IPS-11a (cell line): ENCODE data around the gene COL27A1.

Source experiments
- H3K4me3 ChIP-seq: one replicate; pipeline ENCODE4 v1.5.1; 2013; ENCODE audit warnings: low read depth, low read length, control low read depth

Gene COL27A1

DNA sequence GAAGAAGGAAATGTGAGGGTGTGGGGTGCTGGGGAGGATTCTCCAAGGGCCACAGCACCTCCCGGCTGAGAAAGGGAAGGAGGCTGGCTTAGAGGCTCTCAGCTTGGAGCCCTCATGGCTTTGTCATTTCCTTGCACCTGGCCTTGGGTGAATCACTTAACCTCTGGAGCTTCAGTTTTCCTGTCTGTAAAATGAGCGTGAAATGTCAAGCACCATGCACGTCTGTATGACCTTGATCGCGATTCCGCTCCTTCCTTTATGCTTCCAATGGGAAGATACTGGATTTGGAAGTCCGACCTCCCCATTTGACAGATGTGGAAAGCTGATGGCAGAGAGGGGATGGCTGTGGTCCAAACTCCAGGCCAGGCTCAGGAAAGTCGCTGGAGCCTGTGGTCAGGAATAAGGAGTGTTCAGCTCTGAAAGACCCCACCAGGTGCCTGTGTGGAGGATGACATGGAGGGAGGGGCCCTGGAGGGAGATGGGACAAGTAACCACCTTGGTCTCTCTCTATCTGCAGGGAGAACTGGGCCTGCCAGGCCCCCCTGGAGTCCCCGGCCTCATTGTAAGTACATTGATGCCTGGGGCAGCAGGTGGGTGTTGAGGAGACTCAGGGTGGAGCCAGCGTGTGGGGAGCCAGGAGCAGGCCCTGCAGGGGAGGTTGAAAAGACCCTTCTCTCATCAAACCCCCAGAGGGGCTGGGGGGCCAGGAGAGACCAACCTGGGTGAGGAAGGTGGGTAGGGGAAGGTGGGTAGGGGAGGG, 66.5 kb downstream of the COL27A1 start:
- H3K4me3 ChIP-seq, result no peak overlapping the region

DNA sequence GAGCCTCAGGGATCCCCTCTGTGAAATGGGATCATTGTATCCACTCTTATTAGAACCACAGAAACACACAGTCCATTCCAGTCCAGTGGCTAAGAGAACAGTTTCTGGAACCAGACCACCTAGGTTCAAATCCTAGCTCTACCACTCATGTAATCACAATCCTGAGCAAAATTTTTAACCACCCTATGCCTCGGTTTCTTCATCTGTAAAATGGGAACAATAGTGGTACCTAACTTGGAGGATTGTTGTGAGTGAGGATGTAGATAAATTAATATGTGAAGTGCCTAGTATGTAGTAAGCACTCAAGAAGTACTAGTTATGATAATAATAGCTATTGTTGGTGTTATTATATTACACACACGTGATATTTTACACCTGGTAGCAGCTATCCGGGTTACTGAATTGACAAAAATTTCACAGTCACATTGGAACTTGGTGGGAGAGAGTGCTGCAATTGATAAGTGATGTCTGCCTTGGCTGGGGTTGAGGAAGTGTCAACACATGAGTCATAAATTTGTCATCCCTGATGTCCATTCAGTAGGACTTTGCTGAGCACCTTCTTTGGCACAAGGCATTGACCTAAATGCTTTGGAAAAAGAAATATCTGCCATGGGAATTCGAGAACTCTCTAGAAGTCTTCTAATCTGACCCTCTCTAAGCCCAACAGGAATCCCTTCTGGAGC, 68.4 kb downstream of the COL27A1 start:
- no peak overlapping the region for H3K4me3 ChIP-seq

DNA sequence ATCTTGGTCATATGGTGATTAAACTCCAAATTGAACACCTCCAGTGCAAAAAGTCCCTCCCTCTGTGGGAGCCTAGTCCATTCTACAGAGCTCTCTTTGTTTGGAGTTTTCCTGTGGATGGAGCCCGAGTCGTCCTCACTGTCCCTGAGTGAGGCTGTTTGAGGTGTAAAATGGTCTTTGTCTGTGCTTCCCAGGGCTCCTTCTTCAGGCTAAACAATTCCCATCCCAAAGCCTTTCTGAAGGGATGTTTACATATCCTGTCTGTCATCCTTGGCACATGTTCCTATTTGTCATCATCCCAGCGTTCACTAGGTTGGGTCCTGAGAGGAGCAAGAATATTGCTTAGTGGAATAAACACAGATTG, 68.9 kb downstream of the COL27A1 start:
- H3K4me3 ChIP-seq, result no peak overlapping the region

DNA sequence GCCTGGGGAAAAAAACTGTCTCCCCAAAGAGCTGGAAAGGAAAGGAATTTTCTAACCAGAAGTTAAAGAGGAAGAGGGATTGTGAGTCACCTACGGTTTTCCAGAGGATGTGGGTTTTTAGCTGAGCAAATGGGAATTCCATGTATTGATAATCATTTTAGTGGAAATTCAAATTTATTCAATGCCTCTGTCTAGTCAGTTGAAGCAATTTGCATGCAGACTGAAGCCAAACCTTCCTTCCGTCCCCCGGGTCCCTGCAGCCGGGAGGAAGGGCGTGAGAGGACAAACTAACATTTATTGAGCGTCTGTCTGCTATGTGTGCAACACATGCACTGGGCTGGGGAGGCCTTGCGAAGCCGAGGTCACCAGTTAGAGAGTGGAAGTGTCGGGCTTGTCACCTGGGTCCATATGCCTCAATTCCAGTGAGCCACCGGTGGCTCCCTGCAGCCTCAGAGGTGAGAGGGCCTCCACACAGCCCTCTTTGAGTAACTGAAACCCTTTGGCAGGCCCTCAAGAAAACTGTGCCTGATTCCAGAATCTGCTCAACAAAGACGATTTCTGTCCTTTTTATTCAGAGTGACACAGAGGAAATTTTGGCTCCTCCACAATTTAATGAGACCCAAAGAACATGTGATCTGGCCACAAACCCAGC, 70.3 kb downstream of the COL27A1 start:
- H3K4me3 ChIP-seq, result no peak overlapping the region

DNA sequence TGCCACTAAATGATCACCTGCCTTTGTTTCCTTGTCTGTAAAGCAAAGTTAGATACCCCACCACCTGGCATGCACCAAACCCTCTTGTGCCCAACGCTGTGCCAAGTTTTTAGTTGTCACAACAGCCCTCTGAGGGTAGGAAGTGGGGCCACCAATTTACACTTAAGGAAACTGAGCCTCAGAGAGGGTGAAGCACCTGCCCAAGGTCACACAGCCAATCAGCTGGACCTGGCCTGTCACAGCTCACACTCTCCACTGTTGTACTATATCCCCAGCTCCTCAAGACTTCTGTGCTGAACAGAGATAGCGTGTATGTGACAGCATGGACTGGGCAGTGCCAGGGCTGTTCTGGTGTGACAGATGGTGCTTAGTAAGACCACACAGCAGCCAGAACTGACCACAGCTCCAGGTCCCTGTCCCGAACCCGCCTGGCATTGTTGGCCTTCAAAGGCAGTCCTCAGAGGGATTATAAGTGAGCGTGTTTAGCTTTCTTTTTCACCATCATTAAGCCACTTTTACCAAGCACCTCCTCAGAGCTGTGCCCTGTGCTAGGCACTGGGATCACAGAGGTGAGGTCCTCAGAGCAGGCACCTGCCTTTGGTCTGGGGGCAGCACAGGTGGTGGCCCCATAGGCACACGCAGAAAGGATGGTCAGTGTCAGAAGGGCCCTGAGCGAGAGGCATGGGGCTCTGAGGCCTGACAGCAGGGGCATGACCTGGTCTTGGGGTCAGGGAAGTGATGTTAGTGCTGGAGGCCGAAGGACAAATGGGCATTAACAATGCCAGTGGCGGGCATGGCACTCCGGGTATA, 71.1 kb downstream of the COL27A1 start:
- no peak overlapping the region for H3K4me3 ChIP-seq

DNA sequence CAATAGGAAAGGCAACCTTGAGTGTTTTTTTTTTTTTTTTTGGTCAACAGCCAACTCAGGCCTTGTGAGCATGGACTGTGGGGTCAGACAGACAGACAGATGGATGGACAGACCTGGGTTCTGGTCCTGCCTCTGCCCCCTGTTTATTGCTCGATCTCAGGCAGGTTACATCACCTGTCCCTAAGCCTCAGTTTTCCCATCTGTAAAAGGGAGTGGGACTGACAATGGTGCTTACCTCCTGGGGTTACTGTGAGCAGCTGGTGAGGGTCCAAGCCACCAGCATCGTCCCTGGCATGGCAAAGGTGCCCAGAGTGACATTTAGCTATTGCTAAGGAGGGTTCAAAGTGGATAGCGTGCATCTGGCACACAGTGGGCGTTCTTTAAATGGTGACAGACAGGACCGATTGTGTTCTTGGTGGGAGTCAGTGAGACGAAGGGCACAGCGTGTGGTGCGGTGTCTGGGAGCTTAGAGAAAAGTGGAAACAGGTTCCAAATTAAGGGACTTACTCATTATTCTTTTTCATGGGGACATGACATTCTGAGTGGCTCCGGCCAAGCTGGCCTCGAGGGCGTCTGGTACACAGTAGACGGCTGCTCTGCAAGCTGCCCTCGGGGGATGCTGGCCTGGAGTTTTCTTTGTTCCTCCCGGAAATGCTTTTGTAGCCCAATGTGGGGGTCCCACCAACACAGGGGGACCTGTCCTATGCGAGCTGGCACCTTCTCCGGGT, 72.1 kb downstream of the COL27A1 start:
- H3K4me3 ChIP-seq, result no peak overlapping the region

DNA sequence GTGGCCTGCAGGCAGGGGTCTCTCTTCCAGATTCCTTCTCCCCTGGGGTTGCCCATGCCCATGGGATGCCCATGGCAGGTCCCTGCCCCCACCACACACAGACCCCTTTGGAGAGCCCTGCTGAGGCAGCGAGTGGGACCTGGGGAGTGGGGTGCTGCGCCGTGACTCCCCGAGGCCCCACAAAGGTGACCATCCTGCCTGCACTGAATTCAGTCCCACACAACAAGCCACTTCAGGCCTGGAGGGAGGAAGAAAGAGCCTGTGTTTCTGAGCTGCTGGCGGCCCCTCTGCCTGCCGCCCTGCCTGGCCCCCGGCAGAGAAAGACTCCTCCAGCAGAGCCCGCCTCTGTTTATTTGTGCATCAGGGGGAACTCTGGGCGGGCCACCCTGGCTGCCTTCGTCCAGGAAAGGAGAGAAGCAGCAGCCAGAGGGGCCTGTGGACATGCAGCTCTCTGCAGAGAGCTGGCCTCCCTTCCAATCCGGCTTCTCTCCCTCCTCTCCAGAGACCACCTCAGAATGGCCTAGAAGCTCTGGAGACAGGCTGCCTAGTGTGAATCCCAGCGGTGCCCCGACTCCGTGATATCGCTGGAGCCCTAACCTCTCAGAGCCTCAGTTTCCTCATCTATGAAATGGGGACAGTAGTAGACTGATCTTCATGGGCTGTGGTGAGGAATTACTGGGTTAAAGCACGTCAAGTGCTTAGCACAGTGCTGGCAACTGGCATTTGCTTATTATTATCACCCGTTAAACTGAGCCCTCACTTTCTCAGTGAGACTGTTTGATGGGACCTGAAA, 72.9 kb downstream of the COL27A1 start:
- no peak overlapping the region for H3K4me3 ChIP-seq

DNA sequence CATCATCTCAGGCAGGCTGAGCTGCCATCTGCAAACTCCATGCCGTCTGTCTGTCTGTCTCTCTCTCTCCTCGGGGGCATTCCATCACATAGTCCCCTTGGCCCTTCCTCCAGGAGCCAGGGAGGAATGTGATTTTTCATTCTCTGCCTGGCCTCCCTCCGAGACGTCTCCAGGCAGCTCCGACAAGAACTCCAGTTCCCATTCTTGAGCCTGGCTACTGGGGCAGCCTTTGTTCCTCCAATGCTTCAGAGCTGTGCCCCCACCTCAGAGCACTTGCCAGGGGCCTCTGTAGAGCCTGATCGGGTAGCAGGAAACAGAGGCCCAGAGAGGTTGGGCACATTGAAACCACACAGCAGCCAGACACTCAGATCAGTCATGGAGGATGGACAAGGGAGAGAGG, 74.0 kb downstream of the COL27A1 start:
- H3K4me3 ChIP-seq, result no peak overlapping the region

DNA sequence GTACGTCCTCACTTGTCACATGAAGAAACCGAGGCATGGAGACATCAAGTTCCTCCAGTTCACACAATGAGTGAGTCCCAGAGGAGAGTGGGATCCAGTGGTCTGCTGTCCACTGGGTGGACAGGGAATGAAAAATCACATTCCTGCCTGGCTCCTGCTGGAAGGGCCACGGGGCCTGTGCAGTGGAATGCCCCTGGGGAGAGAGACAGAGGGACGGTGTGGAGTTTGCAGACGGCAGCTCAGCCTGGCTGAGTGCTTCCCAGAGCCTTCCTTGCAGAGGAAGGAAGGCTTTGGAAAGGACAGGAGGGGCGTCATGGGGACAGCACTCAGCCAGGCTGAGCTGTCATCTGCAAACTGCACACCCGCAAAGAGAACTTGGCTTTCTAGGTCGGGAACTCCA, 74.7 kb downstream of the COL27A1 start:
- H3K4me3 ChIP-seq, result no peak overlapping the region

DNA sequence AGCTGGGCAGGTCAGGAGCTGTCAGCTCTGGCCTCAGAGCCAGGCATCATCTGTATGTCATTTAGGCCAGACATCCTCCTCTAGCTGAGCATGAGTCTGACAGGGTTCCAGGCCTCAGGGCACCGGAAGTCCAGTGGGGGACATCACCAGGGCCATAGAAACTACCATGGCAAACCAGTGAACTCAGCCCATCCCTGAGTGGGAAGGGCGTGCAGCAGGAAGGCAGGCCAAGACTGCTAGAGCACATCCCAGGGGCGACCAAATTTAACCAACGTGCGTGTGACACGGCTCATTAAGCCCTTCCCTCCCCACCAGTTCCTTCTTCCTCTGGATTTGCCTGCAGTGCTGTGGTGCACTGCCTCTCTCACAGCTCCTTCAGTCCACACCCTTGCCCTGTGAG, 75.9 kb downstream of the COL27A1 start:
- no peak overlapping the region for H3K4me3 ChIP-seq

DNA sequence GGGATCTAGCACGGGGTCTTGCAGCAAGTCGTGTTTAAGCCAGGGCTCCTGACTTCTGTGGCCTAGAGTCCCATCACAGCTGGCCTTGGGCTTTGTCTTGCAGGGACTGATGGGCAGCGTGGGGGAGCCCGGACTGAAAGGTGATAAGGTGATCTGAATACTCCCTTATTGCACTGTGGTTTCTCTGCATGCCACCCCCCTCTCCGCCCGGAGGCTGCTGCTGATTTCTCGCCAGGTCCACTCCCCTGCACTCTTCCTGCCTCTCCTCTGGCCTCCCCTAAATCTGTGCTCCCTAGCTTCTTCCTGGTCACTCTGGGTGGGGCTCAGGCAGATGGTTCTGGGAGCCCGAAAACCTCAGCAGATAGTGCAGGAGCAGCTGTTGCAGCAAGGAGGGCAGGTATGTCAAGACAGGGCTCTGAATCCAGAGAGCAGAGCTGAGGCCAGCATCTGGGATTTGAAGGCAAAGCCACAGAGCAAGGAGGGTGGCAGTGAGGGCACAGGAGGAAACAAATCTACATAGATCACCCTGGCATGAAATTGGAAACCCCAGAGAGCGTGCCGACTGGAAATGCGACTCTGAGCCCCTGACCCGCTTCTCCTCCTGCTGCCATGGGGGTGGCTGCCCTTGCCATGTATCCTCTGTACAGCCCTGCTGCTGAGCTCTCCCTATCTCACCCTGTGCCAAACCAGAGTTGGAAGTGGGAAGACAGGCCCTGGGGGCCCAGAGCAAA, 76.5 kb downstream of the COL27A1 start:
- no peak overlapping the region for H3K4me3 ChIP-seq

DNA sequence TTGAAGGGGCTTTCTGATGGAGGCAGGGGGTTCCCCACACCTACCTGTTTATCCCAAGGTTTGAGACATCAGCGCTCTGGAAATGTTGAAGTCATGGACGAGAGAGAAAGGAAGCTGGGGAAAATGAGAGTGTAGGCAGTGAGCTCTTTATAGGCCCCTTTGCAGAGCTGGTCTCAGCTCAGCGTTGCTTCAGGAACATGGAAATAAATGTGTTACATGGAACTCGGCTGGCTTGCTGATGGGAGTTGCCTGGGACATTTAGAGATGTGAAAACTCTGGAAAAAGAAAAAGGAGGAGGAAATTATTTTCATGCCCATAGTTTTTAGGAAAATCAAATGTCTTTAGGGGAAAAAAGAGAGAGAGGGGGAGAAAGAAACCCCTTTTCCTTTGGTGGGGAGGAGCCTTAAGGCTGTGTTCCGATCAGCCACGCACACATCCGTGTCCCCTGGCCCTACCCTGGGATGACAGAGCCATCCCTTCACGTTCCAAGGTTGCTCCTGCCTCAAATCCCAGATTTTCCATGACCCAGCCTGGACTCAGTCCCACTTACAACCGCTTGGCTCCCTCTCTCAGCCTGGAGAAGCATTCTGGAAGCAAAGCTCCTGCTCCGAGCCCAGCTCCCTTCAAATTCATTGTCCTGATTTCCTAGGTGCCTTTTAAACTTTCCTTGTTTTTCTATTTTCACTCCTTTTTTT, 78.3 kb downstream of the COL27A1 start:
- H3K4me3 ChIP-seq, result no peak overlapping the region

DNA sequence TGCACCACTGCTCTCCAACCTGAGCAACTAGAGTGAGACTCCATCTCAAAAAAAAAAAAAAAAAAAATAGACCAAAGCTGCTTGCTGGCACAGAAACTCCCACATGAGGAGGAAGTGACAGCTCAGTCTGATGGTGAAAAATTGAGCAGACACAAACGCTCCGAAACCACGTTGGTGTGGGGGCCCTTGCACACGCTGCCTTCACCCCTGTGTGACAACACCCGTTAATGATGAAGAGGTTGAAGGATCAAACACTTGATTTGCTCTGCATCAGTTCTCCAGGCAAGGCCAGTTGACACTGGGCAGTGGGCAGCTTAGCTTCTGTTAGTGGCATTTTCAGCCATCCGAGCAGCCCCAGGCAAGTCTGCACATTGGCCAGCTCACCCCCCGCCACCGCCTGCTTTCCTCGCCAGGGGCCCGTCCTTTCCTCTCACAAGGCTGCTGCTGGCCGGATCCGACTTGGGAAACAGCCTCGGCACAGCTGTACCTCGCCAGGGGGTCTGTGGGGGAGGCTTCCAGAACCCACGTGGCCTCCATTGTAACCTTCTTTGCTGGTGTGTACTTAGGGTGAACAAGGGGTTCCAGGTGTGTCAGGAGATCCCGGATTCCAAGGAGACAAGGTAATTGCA, 79.8 kb downstream of the COL27A1 start:
- H3K4me3 ChIP-seq, result no peak overlapping the region

DNA sequence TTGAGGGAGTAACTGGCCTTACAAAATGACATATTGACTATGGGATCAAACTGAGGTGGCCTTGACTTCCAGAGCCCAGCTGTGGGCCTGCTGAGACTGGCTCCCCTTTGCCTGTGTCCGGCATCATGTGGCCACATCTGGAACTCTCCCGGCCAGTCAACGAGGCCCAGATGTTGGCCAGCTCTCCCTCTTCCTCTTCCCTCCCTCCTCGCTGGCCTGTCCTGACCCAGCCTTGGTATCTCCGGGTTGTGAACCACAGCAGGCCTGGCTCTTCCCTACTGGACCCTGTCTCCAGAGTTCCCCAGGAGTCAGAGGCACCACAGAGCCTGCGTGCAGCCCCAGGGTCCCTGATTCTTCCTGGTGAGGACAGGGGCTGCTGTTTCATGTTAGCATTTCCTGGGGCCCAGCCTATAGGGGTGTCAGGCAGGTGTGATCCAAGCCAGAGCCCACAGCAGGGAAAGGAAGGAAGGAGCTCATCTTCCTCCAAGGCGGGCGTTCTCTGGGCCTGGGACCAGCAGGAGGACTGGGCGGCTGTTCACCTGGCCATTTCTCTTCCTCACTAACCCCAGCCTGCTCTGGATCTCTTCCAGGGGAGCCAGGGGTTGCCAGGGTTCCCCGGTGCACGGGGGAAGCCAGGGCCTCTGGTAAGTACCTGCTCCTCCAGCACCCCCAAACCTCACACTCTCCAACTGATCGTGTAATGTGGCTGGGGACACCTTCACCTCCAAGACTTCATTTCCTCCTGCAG, 81.2 kb downstream of the COL27A1 start:
- no peak overlapping the region for H3K4me3 ChIP-seq

DNA sequence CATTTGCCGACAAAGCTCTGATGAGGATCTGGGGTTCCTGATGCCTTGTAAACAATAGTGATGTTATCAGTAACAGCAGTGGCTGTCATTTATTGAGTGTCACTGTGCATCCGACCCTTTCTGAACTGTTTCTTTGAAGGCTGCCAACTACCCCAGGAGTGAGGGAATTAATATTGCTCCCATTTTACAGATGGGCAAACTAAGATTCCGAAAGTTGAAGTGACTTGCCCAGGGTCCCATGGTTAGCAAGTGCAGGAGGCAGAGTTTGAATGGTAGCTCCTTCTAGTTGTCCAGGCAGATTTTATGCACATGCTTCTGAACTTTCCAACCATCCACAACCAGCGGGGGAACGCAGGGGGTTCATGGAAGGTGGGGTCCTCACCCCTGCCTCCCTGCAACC, 81.9 kb downstream of the COL27A1 start:
- H3K4me3 ChIP-seq, result no peak overlapping the region

DNA sequence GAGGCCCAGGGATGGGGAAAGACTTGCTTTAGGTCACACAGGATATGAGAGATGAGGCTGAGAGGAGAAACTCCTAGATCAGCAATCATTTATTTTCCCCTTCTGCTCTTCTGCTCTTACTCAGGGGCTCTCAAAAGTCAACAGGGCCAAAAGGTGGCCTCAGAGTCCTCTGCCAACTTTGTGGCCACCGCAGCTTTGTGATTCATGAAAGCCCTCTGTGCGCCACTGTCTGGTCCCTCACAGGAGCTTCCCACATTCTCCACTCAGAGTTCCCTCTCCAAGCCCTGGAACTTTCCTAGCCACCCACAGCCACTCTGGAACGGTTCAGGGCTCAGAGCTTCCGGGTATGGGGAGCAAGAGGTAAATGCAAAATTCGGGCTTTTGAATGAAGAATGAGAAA, 82.4 kb downstream of the COL27A1 start:
- no peak overlapping the region for H3K4me3 ChIP-seq

DNA sequence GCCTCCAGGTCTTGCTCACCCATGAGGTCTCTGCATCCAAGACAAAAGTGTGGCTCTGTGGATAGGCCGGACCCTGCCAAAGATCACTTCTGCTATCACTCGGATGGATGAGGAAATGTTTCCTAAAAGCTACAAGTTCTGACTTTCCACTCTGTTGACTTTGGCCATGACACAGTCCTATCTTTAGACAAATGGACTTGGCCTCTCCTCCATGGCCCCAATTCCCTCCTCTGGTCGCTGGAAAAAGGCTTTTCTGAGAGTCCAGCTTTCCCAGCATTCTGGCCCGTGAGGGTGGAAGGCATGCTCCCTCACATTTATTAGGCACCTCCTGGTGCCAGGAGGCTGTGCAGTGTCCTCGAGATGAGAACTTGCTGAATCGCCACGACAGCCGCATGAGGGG, 83.1 kb downstream of the COL27A1 start:
- H3K4me3 ChIP-seq, result no peak overlapping the region
